GM23248 (cell line): Measurements from ENCODE around the gene AKT3. TPM values are rescaled to one million over a fixed set of nuclear protein-coding genes. Genes with fewer than 3 reads are reported as not detected.

ENCODE experiments used
- DNase-seq: peaks from one replicate; pipeline ENCODE4 v3.0.0-alpha.2; 2015
- H2AFZ ChIP-seq: fragments of 200-600 bp; sonication (generic); 2 replicates; pipeline ENCODE4 v1.6.1; 2016; ENCODE audit warnings: antibody characterized with exemption
- H3F3A ChIP-seq: fragments of 200-600 bp; sonication (generic); 2 replicates; pipeline ENCODE4 v1.6.1; 2016; ENCODE audit warnings: mild to moderate bottlenecking, antibody characterized with exemption, mixed run types; ENCODE audit not compliant: insufficient read depth
- H3K27ac ChIP-seq: fragments of 200-600 bp; sonication (generic); 2 replicates; pipeline ENCODE4 v1.5.1; 2016; ENCODE audit warnings: mild to moderate bottlenecking
- H3K27me3 ChIP-seq: fragments of 200-600 bp; sonication (generic); replicated peaks from 2 replicates; pipeline ENCODE4 v1.6.1; 2016; ENCODE audit warnings: mild to moderate bottlenecking; ENCODE audit not compliant: insufficient read depth
- H3K36me3 ChIP-seq: fragments of 200-600 bp; sonication (generic); 2 replicates; pipeline ENCODE4 v1.6.1; 2016; ENCODE audit warnings: low read depth, mild to moderate bottlenecking
- H3K4me1 ChIP-seq: fragments of 200-600 bp; sonication (generic); 2 replicates; pipeline ENCODE4 v1.6.1; 2016; ENCODE audit warnings: mild to moderate bottlenecking; ENCODE audit not compliant: insufficient read depth
- H3K4me2 ChIP-seq: fragments of 200-600 bp; sonication (generic); one replicate; pipeline ENCODE4 v1.6.1; 2016; ENCODE audit warnings: mild to moderate bottlenecking; ENCODE audit not compliant: unreplicated experiment
- H3K4me3 ChIP-seq: fragments of 200-600 bp; sonication (generic); 2 replicates; pipeline ENCODE4 v1.5.1; 2016; ENCODE audit warnings: mild to moderate bottlenecking
- H3K79me2 ChIP-seq: fragments of 200-600 bp; sonication (generic); 2 replicates; pipeline ENCODE4 v1.6.1; 2016; ENCODE audit warnings: mild to moderate bottlenecking; ENCODE audit not compliant: insufficient read depth
- H3K9ac ChIP-seq: fragments of 200-600 bp; sonication (generic); 2 replicates; pipeline ENCODE4 v1.6.1; 2016; ENCODE audit warnings: mild to moderate bottlenecking
- H3K9me2 ChIP-seq: fragments of 200-600 bp; sonication (generic); 2 replicates; pipeline ENCODE4 v1.6.1; 2016; ENCODE audit warnings: mixed run types, mild to moderate bottlenecking, moderate library complexity; ENCODE audit not compliant: insufficient read depth
- H3K9me3 ChIP-seq: fragments of 200-600 bp; sonication (generic); one replicate; pipeline ENCODE4 v1.6.1; 2017; ENCODE audit warnings: low read depth
- H4K20me1 ChIP-seq: fragments of 200-600 bp; sonication (generic); 2 replicates; pipeline ENCODE4 v1.6.0; 2016; ENCODE audit not compliant: insufficient read depth
- EZH2 ChIP-seq: fragments of 200-600 bp; sonication (generic); IDR thresholded peaks from 2 replicates; pipeline ENCODE4 v1.6.1; 2018; ENCODE audit warnings: antibody characterized with exemption, mild to moderate bottlenecking; ENCODE audit not compliant: insufficient read depth, poor library complexity, severe bottlenecking
- EZH2phosphoT487 ChIP-seq: fragments of 200-600 bp; sonication (generic); IDR thresholded peaks from 2 replicates; pipeline ENCODE4 v1.6.1; 2018; ENCODE audit warnings: antibody characterized with exemption, moderate library complexity, mild to moderate bottlenecking, low read depth; ENCODE audit not compliant: insufficient read depth
- WGBS, 2 experiments: methylation state at CpG; one replicate each; pipeline ENCODE4 v1.1.6; 2015 to 2017; ENCODE audit warnings: low lambda C conversion rate in 2 of 2, low coverage in 1 of 2; ENCODE audit errors: missing lambda C conversion rate in 2 of 2; 5-methylcytosine and 5-hydroxymethylcytosine counted together
- in situ Hi-C: fragments of 300-500 bp; cut with MboI; formaldehyde crosslinking; loops from 2 replicates; pipeline ENCODE4 v1.15.0; 2020
- polyA plus RNA-seq: library from polyadenylated mRNA; unstranded; fragments of >200 nt; fragmentation: Nextera tagmentation; extraction: Ambion mirVana; gene quantifications from 2 replicates; pipeline ENCODE4 v1.2.1, GENCODE V29; 2016
- total RNA-seq: library from RNA; depleted of rRNA; stranded (reverse); fragments of >200 nt; shearing (Covaris generic); gene quantifications from 2 replicates; pipeline ENCODE4 v1.2.3, GENCODE V29; 2014

The AKT3 gene
- total and polyA plus RNA-seq, 2 experiments from 2014 or later, result 9.1 to 31.2 TPM

DNA sequence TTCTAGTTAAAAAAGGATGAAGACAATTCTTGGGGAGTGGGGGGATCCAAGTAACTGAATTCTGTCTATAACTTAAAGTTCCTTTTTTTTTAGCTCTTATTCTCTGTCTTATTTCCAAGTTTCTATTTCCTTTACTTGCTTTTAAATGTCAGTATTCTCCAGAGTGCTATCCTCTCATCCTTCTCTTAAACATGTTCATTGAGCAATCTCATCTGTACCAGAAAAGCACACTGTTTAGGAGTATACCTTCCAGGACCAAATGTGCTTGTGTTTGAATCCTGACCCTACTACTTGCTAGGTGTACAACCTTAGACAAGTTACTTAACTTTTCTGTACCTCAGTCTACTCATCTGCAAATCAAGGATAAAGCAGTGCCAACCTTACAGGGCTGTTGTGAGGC, 50.1 kb downstream of the AKT3 start:
- H3K4me2 ChIP-seq, result peak overlapping the region; percentile 55
- H3K9me3 ChIP-seq, result no peaks in the 10 kb centered on the region
- no peaks in the 10 kb centered on the region for H3K9me2 ChIP-seq
- in situ Hi-C loops, result no loop called here
- peaks cover 88% of the 10 kb centered on the region for H3K79me2 ChIP-seq
- peaks cover 34% of the 10 kb centered on the region for H3K4me1 ChIP-seq
- no peak overlapping the region for H2AFZ ChIP-seq
- no peaks in the 10 kb centered on the region for H3K36me3 ChIP-seq
- DNase-seq, result peak; percentile 27
- peak overlapping the region; percentile 81 for H3K27ac ChIP-seq
- peak overlapping the region; percentile 35 for H3K9ac ChIP-seq
- 0 out of 2 replicates have a peak overlapping the region, but pooled peaks have one; percentile 36 for H3K4me3 ChIP-seq
- H3K27me3 ChIP-seq, result no peaks in the 10 kb centered on the region
- peaks cover 34% of the 10 kb centered on the region for H3F3A ChIP-seq
- no peak for TF ChIP-seq EZH2
- no peak for TF ChIP-seq EZH2phosphoT487
- no peaks in the 10 kb centered on the region for H4K20me1 ChIP-seq

- peak overlapping the region; percentile 41 for H3K4me3 ChIP-seq
- no peaks in the 10 kb centered on the region for H3K9me3 ChIP-seq
- peaks cover 32% of the 10 kb centered on the region for H3F3A ChIP-seq
- H3K4me2 ChIP-seq, result peak overlapping the region; percentile 69
- no peaks in the 10 kb centered on the region for H4K20me1 ChIP-seq
- 0 out of 2 replicates have a peak overlapping the region, but pooled peaks have one; percentile 16 for H2AFZ ChIP-seq
- DNase-seq, result peak; percentile 96
- peak overlapping the region; percentile 81 for H3K27ac ChIP-seq
- H3K27me3 ChIP-seq, result no peaks in the 10 kb centered on the region
- H3K4me1 ChIP-seq, result peaks cover 35% of the 10 kb centered on the region
- H3K79me2 ChIP-seq, result peaks cover 88% of the 10 kb centered on the region
- no peaks in the 10 kb centered on the region for H3K9me2 ChIP-seq
- in situ Hi-C loops, result no loop called here
- no peak for TF ChIP-seq EZH2
- TF ChIP-seq EZH2phosphoT487, result no peak
- 1 to 4% methylated on average over 2 of the region's 2 CpGs for WGBS, 2 experiments
- H3K9ac ChIP-seq, result peak overlapping the region; percentile 35
- no peaks in the 10 kb centered on the region for H3K36me3 ChIP-seq
These were observed 51.3 kb downstream of the AKT3 start for GRCh38 chr1:243798726-243799125.

DNA sequence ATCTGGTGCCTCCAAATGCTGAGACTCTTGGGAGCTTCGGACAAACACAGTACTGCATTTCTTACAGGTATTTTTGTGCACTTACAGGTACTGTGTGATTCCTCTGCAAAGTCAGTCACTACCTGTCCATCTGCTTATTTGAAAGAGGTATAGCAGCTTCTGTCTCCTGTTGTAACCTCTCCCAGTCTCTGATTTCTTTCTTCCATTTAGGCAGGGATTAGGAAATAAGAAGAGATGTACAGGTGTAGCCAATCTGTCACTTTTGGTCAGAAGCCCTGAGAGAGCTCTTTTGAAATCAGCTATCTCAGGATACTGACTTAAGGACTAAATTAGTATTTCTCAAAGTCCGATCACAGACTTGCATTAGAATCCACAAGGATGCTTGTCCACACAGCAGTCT, 54.0 kb downstream of the AKT3 start:
- H3K4me3 ChIP-seq, result no peak overlapping the region
- 100% methylated on average over 2 of the region's 2 CpGs for WGBS, 2 experiments
- H3K4me1 ChIP-seq, result peaks cover 39% of the 10 kb centered on the region
- H3K9me2 ChIP-seq, result no peaks in the 10 kb centered on the region
- H3K9ac ChIP-seq, result no peak overlapping the region
- H3F3A ChIP-seq, result peaks cover 31% of the 10 kb centered on the region
- H3K4me2 ChIP-seq, result no peak overlapping the region
- no peak overlapping the region for H3K27ac ChIP-seq
- H3K36me3 ChIP-seq, result no peaks in the 10 kb centered on the region
- TF ChIP-seq EZH2 (no peak), EZH2phosphoT487 (no peak)
- H3K9me3 ChIP-seq, result no peaks in the 10 kb centered on the region
- H3K27me3 ChIP-seq, result no peaks in the 10 kb centered on the region
- H2AFZ ChIP-seq, result no peak overlapping the region
- no peaks in the 10 kb centered on the region for H4K20me1 ChIP-seq
- no peak for DNase-seq
- in situ Hi-C loops, result no loop called here
- peaks cover 88% of the 10 kb centered on the region for H3K79me2 ChIP-seq

DNA sequence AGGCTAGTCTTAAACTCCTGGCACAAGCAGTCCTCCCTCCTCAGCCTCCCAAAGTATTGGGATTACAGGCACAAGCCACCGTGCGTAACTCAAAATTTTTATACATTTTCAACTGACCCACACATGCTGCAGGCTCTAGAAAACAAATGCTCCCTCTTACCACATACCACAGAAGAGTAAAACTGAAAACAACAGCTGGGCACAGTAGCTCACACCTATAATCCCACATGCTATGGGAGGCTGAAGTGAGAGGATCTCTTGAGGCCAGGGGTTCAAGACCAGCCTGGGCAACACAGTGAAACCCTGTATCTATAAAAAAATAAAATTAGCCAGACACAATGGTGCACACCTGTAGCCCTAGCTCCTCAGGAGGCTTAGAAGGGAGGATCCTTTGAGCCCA, 56.7 kb downstream of the AKT3 start:
- Histone ChIP-seq H3K27me3 (no peaks in the 10 kb centered on the region), H3K9me2 (no peaks in the 10 kb centered on the region), H3K36me3 (no peaks in the 10 kb centered on the region), H3K79me2 (peaks cover 95% of the 10 kb centered on the region), H3K27ac (no peak overlapping the region), H3K4me2 (no peak overlapping the region), H3K9me3 (no peaks in the 10 kb centered on the region), H3F3A (peaks cover 13% of the 10 kb centered on the region; the same call in 1 of the 2 replicates), H3K9ac (no peak overlapping the region), H2AFZ (no peak overlapping the region), H3K4me1 (peaks cover 22% of the 10 kb centered on the region; the same call in 1 of the 2 replicates), H3K4me3 (no peak overlapping the region), H4K20me1 (no peaks in the 10 kb centered on the region)
- in situ Hi-C loops, result no loop called here
- DNase-seq, result no peak
- 96 to 97% methylated on average over 2 of the region's 2 CpGs for WGBS, 2 experiments
- TF ChIP-seq EZH2 (no peak), EZH2phosphoT487 (no peak)

DNA sequence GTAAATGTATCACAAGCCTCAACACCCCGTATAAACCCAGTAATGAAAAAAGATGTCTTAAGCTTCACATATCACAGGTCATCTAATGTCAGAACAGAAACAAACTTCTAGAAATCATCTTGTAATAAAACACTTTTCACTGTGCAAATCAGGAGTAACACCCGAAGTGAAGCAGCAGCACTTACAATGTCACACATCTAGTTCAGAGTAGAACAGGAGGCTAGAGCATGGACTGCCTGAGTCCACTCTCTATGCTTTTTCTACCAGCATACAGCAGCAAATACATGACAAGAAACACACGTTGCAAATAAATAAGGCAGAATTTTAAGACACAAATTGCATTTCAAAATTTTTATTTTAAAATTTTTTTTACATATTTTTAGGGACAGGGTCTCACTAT, 57.2 kb downstream of the AKT3 start:
- no peaks in the 10 kb centered on the region for H3K9me3 ChIP-seq
- TF ChIP-seq EZH2phosphoT487, result no peak
- TF ChIP-seq EZH2, result no peak
- peaks cover 20% of the 10 kb centered on the region; the same call in 1 of the 2 replicates for H3K4me1 ChIP-seq
- in situ Hi-C loops, result no loop called here
- no peaks in the 10 kb centered on the region for H3K27me3 ChIP-seq
- no peak for DNase-seq
- H3K9me2 ChIP-seq, result no peaks in the 10 kb centered on the region
- no peaks in the 10 kb centered on the region for H4K20me1 ChIP-seq
- no peak overlapping the region for H3K9ac ChIP-seq
- peaks cover 98% of the 10 kb centered on the region for H3K79me2 ChIP-seq
- peaks cover 9% of the 10 kb centered on the region; the same call in 1 of the 2 replicates for H3F3A ChIP-seq
- WGBS, 2 experiments, result 71 to 73% methylated on average over 3 of the region's 3 CpGs
- no peak overlapping the region for H3K4me2 ChIP-seq
- H2AFZ ChIP-seq, result no peak overlapping the region
- no peak overlapping the region for H3K4me3 ChIP-seq
- H3K36me3 ChIP-seq, result no peaks in the 10 kb centered on the region
- no peak overlapping the region for H3K27ac ChIP-seq
